ENCODE measurements around the gene SELPLG. TPM values are rescaled to one million over a fixed set of nuclear protein-coding genes. Genes with fewer than 3 reads are reported as not detected.
"Not testable (repeated sequence)": the region's sequence is repeated elsewhere in the genome, so short reads cannot be mapped to it uniquely, and the experiment has no call there.

SELPLG gene
- total and polyA plus RNA-seq, 3 donors from 2014 or later = 1.1 to 10.4 (median 2.7) TPM

- Histone ChIP-seq H3K27me3 (no peaks in the 10 kb centered on the region), H3K4me3 (no peak overlapping the region), H3K36me3 (ENCODE audit: low read depth, missing control alignments) (no peaks in the 10 kb centered on the region), H3K4me1 (peaks cover 7% of the 10 kb centered on the region), H3K9me3 (no peaks in the 10 kb centered on the region), H3K27ac (no peak overlapping the region)
- no peak for TF ChIP-seq CTCF (IDR thresholded peaks at IDR 0.05)
- TF ChIP-seq POLR2A (IDR thresholded peaks at IDR 0.05) = no peak
- intact Hi-C loops (cut with DNase I; ENCODE audit: low total_unique reads) = no loop called here
- DNase-seq = no peak
- WGBS, 2 donors = 72 to 74% methylated on average over 14 to 15 of the region's 15 CpGs
Measured at GRCh38 chr12:108635201-108635996, 1.7 kb upstream of the SELPLG start.

GRCh38 chr12:108634341-108634751 is 652 bp upstream of the SELPLG start:
- Histone ChIP-seq H3K27ac (no peak overlapping the region), H3K4me1 (peaks cover 7% of the 10 kb centered on the region), H3K36me3 (ENCODE audit: low read depth, missing control alignments) (no peaks in the 10 kb centered on the region), H3K9me3 (no peaks in the 10 kb centered on the region), H3K27me3 (no peaks in the 10 kb centered on the region), H3K4me3 (no peak overlapping the region)
- DNase-seq = no peak
- WGBS, 2 donors = 69 to 70% methylated on average over 4 of the region's 4 CpGs
- intact Hi-C loops (cut with DNase I; ENCODE audit: low total_unique reads) = no loop called here
- no peak for TF ChIP-seq POLR2A (IDR thresholded peaks at IDR 0.05)

- Histone ChIP-seq H3K4me3 (no peak overlapping the region), H3K36me3 (ENCODE audit: low read depth, missing control alignments) (no peaks in the 10 kb centered on the region), H3K27me3 (no peaks in the 10 kb centered on the region), H3K27ac (no peak overlapping the region), H3K9me3 (no peaks in the 10 kb centered on the region), H3K4me1 (peaks cover 2% of the 10 kb centered on the region)
- no peak for TF ChIP-seq CTCF (IDR thresholded peaks at IDR 0.05)
- TF ChIP-seq POLR2A (IDR thresholded peaks at IDR 0.05) = no peak
- 75 to 94% methylated on average over 7 of the region's 7 CpGs for WGBS, 2 donors
- no peak for DNase-seq
- intact Hi-C loops (cut with DNase I; ENCODE audit: low total_unique reads) = no loop called here
Measured at GRCh38 chr12:108633081-108633533, 587 bp downstream of the SELPLG start.

- H3K27ac ChIP-seq; H3K27me3 ChIP-seq; H3K4me1 ChIP-seq; H3K36me3 ChIP-seq (ENCODE audit: low read depth, missing control alignments); H3K9me3 ChIP-seq; H3K4me3 ChIP-seq; intact Hi-C loops (cut with DNase I; ENCODE audit: low total_unique reads); DNase-seq: not testable (repeated sequence)
- WGBS, 2 donors = 90 to 91% methylated on average over 4 of the region's 4 CpGs
Measured at GRCh38 chr12:108631261-108631660, 2.4 kb downstream of the SELPLG start.

- Histone ChIP-seq H3K4me3 (no peak overlapping the region), H3K27me3 (no peaks in the 10 kb centered on the region), H3K4me1 (no peaks in the 10 kb centered on the region), H3K36me3 (ENCODE audit: low read depth, missing control alignments) (no peaks in the 10 kb centered on the region), H3K27ac (no peak overlapping the region), H3K9me3 (no peaks in the 10 kb centered on the region)
- TF ChIP-seq CTCF (IDR thresholded peaks at IDR 0.05) (no peak), POLR2A (IDR thresholded peaks at IDR 0.05) (no peak)
- intact Hi-C loops (cut with DNase I; ENCODE audit: low total_unique reads) = no loop called here
- WGBS, 2 donors = 78 to 81% methylated on average over 9 of the region's 9 CpGs
- DNase-seq = no peak
Measured at GRCh38 chr12:108630481-108631207, 3.0 kb downstream of the SELPLG start.

Measured in testis (tissue), 3 donors.